IMR-90 (cell line): Measurements from ENCODE around the gene GABRG2. TPM values are rescaled to one million over a fixed set of nuclear protein-coding genes. Genes with fewer than 3 reads are reported as not detected.

Source experiments
- polyA plus RNA-seq, 3 experiments: library from polyadenylated mRNA; depleted of rRNA; stranded (reverse); fragments of >200 nt; gene quantifications; 2 replicates each; pipeline ENCODE4 v1.2.3, GENCODE V29; 2012; ENCODE audit warnings: low replicate concordance in 1 of 3
- total RNA-seq: library from RNA; depleted of rRNA; stranded (reverse); fragments of >200 nt; gene quantifications from 2 replicates; pipeline ENCODE4 v1.2.3, GENCODE V29; 2012; rRNA removed

GABRG2 gene
- total and polyA plus RNA-seq, 2 of the 4 experiments (the other 2 are of a cell fraction), result not detected

Other genes starting within 250 kb of the GABRG2 start
- gene GABRA1, start 219.7 kb upstream of the GABRG2 start, total RNA-seq, result not detected in 2 replicates
- not detected in 2 replicates for gene GABRA1, start 219.7 kb upstream of the GABRG2 start, polyA plus RNA-seq (2012; rRNA removed)